Astrocyte of the spinal cord (primary cell): ENCODE data around the gene COL4A2.
"Not testable (repeated sequence)": the region's sequence is repeated elsewhere in the genome, so short reads cannot be mapped to it uniquely, and the experiment has no call there.

Experiments
- DNase-seq: peaks from one replicate; pipeline ENCODE4 v3.0.0; 2011; ENCODE audit warnings: low read depth, low spot score
- H3K4me3 ChIP-seq: 2 replicates; pipeline ENCODE4 v1.5.1; 2011; ENCODE audit warnings: low read depth, mild to moderate bottlenecking, low read length, moderate library complexity
- CTCF ChIP-seq: IDR thresholded peaks from 2 replicates; pipeline ENCODE4 v1.5.1; 2012; ENCODE audit warnings: low read depth, mild to moderate bottlenecking, low read length, inconsistent platforms
- in situ Hi-C: cut with HindIII; loops from 2 replicates; pipeline ENCODE4 v1.10.0; 2017; ENCODE audit warnings: low sequenced_read_pairs

COL4A2 gene

GRCh38 chr13:110448677-110449076, 141.6 kb downstream of the COL4A2 start:
- in situ Hi-C loops = no loop called here
- H3K4me3 ChIP-seq = no peak overlapping the region
- TF ChIP-seq CTCF = no peak
- DNase-seq = peak; percentile 16

- no peak for TF ChIP-seq CTCF
- no peak for DNase-seq
- no peak overlapping the region for H3K4me3 ChIP-seq
- in situ Hi-C loops = no loop called here
These were observed 142.3 kb downstream of the COL4A2 start for GRCh38 chr13:110449219-110450015.

- no peak for TF ChIP-seq CTCF
- in situ Hi-C loops = no loop called here
- no peak for DNase-seq
- H3K4me3 ChIP-seq = no peak overlapping the region
These were observed 143.2 kb downstream of the COL4A2 start for GRCh38 chr13:110450016-110450900.

- DNase-seq = no peak
- in situ Hi-C loops = no loop called here
- H3K4me3 ChIP-seq = no peak overlapping the region
These were observed 144.1 kb downstream of the COL4A2 start for GRCh38 chr13:110450941-110451730.

GRCh38 chr13:110453091-110453490, 146.0 kb downstream of the COL4A2 start:
- in situ Hi-C loops, H3K4me3 ChIP-seq, DNase-seq: not testable (repeated sequence)

More at GRCh38 chr13:110450941-110451730, 144.1 kb downstream of the COL4A2 start:
- TF ChIP-seq CTCF = no peak

- TF ChIP-seq CTCF = no peak
- in situ Hi-C loops = no loop called here
- DNase-seq = no peak
These were observed 146.7 kb downstream of the COL4A2 start for GRCh38 chr13:110453797-110454196.

More at GRCh38 chr13:110453797-110454196, 146.7 kb downstream of the COL4A2 start:
- no peak overlapping the region for H3K4me3 ChIP-seq
